Skeletal muscle tissue (tissue), 4 donors: ENCODE results near the gene PFKL. TPM values are rescaled to one million over a fixed set of nuclear protein-coding genes. Genes with fewer than 3 reads are reported as not detected.

ENCODE experiments used
- H3K27ac ChIP-seq: one replicate; pipeline ENCODE4 v1.7.0; 2013; ENCODE audit warnings: mild to moderate bottlenecking, low read depth, low read length, inconsistent platforms
- H3K27me3 ChIP-seq, 3 donors: one replicate each; pipeline ENCODE4 v1.7.0; 2013; ENCODE audit warnings: low read length in 3 of 3; ENCODE audit not compliant: control insufficient read depth in 3 of 3, insufficient read depth in 3 of 3
- H3K36me3 ChIP-seq, 3 donors: one replicate each; pipeline ENCODE4 v1.7.0; 2013; ENCODE audit warnings: low read length in 3 of 3; ENCODE audit not compliant: control insufficient read depth in 3 of 3, insufficient read depth in 3 of 3
- H3K4me1 ChIP-seq, 3 donors: one replicate each; pipeline ENCODE4 v1.7.0; 2013; ENCODE audit warnings: low read length in 3 of 3, mild to moderate bottlenecking in 3 of 3; ENCODE audit not compliant: control insufficient read depth in 3 of 3, insufficient read depth in 3 of 3
- H3K4me3 ChIP-seq, 3 donors: one replicate each; pipeline ENCODE4 v1.7.0; 2013; ENCODE audit warnings: low read length in 3 of 3
- H3K9ac ChIP-seq, 3 donors: one replicate each; pipeline ENCODE4 v1.7.0; 2013; ENCODE audit warnings: low read length in 3 of 3, mild to moderate bottlenecking in 3 of 3, moderate library complexity in 2 of 3, low read depth in 1 of 3
- H3K9me3 ChIP-seq, 3 donors: one replicate each; pipeline ENCODE4 v1.7.0; 2013; ENCODE audit warnings: low read length in 3 of 3; ENCODE audit not compliant: control insufficient read depth in 3 of 3
- total RNA-seq: library from RNA; depleted of rRNA; stranded (reverse); fragments of >200 nt; gene quantifications from one replicate; pipeline ENCODE4 v1.2.3, GENCODE V29; 2014
- donor health status: Osteomylitis.

Gene PFKL
- total RNA-seq, 1 donor from 2014 or later, result 72.0 TPM

GRCh38 chr21:44262338-44263056, 37.4 kb upstream of the PFKL start:
- Histone ChIP-seq H3K9me3 (peaks cover 0 to 2% (median 0%) of the 10 kb centered on the region in 3 donors), H3K36me3 (no peaks in the 10 kb centered on the region), H3K4me3 (no peak overlapping the region), H3K27me3 (peaks cover 2 to 13% (median 5%) of the 10 kb centered on the region in 3 donors), H3K9ac (no peak overlapping the region), H3K4me1 (no peaks in the 10 kb centered on the region), H3K27ac (no peak overlapping the region)

GRCh38 chr21:44263221-44263760, 36.6 kb upstream of the PFKL start:
- Histone ChIP-seq H3K9me3 (peaks cover 0 to 2% (median 0%) of the 10 kb centered on the region in 3 donors), H3K4me1 (no peaks in the 10 kb centered on the region), H3K27me3 (peaks cover 2 to 13% (median 5%) of the 10 kb centered on the region in 3 donors), H3K27ac (no peak overlapping the region), H3K9ac (no peak overlapping the region), H3K36me3 (no peaks in the 10 kb centered on the region), H3K4me3 (no peak overlapping the region)

- no peak overlapping the region for H3K4me3 ChIP-seq
- H3K27me3 ChIP-seq, result peaks cover 2 to 13% (median 2%) of the 10 kb centered on the region in 3 donors
- no peaks in the 10 kb centered on the region for H3K4me1 ChIP-seq
- no peak overlapping the region for H3K27ac ChIP-seq
- H3K9me3 ChIP-seq, result peaks cover 0 to 2% (median 0%) of the 10 kb centered on the region in 3 donors
- no peaks in the 10 kb centered on the region for H3K36me3 ChIP-seq
- no peak overlapping the region for H3K9ac ChIP-seq
Observed at GRCh38 chr21:44263768-44264167, 36.1 kb upstream of the PFKL start.

- Histone ChIP-seq H3K27me3 (peaks cover 0 to 7% (median 2%) of the 10 kb centered on the region in 3 donors), H3K36me3 (no peaks in the 10 kb centered on the region), H3K27ac (no peak overlapping the region), H3K9me3 (no peaks in the 10 kb centered on the region), H3K9ac (no peak overlapping the region), H3K4me1 (no peaks in the 10 kb centered on the region), H3K4me3 (no peak overlapping the region)
Observed at GRCh38 chr21:44265734-44266270, 34.1 kb upstream of the PFKL start.

- Histone ChIP-seq H3K27me3 (peaks cover 0 to 7% (median 0%) of the 10 kb centered on the region in 3 donors), H3K36me3 (no peaks in the 10 kb centered on the region), H3K4me3 (no peak overlapping the region), H3K4me1 (no peaks in the 10 kb centered on the region), H3K9ac (no peak overlapping the region), H3K9me3 (no peaks in the 10 kb centered on the region), H3K27ac (no peak overlapping the region)
Observed at GRCh38 chr21:44267655-44268142, 32.2 kb upstream of the PFKL start.

GRCh38 chr21:44269090-44269489, 30.8 kb upstream of the PFKL start:
- Histone ChIP-seq H3K9me3 (no peaks in the 10 kb centered on the region), H3K27ac (no peak overlapping the region)

GRCh38 chr21:44271558-44272283, 28.1 kb upstream of the PFKL start:
- H3K4me3 ChIP-seq, result no peak overlapping the region
- H3K9ac ChIP-seq, result no peak overlapping the region
- H3K36me3 ChIP-seq, result no peaks in the 10 kb centered on the region
- peaks cover 0 to 3% (median 0%) of the 10 kb centered on the region in 3 donors for H3K27me3 ChIP-seq
- H3K9me3 ChIP-seq, result no peaks in the 10 kb centered on the region
- H3K27ac ChIP-seq, result no peak overlapping the region
- H3K4me1 ChIP-seq, result no peaks in the 10 kb centered on the region

More at GRCh38 chr21:44269090-44269489, 30.8 kb upstream of the PFKL start:
- H3K9ac ChIP-seq, result no peak overlapping the region
- H3K4me1 ChIP-seq, result no peaks in the 10 kb centered on the region
- H3K36me3 ChIP-seq, result no peaks in the 10 kb centered on the region
- H3K4me3 ChIP-seq, result no peak overlapping the region
- peaks cover 0 to 3% (median 0%) of the 10 kb centered on the region in 3 donors for H3K27me3 ChIP-seq

GRCh38 chr21:44272284-44272858, 27.5 kb upstream of the PFKL start:
- no peak overlapping the region for H3K27ac ChIP-seq
- peaks cover 0 to 3% (median 0%) of the 10 kb centered on the region in 3 donors for H3K27me3 ChIP-seq
- H3K4me3 ChIP-seq, result no peak overlapping the region
- H3K4me1 ChIP-seq, result no peaks in the 10 kb centered on the region
- H3K9me3 ChIP-seq, result no peaks in the 10 kb centered on the region
- no peak overlapping the region for H3K9ac ChIP-seq
- H3K36me3 ChIP-seq, result no peaks in the 10 kb centered on the region

GRCh38 chr21:44273046-44273445, 26.8 kb upstream of the PFKL start:
- H3K4me1 ChIP-seq, result no peaks in the 10 kb centered on the region
- no peaks in the 10 kb centered on the region for H3K9me3 ChIP-seq
- no peak overlapping the region for H3K9ac ChIP-seq
- H3K4me3 ChIP-seq, result no peak overlapping the region
- H3K27ac ChIP-seq, result no peak overlapping the region
- no peaks in the 10 kb centered on the region for H3K36me3 ChIP-seq
- H3K27me3 ChIP-seq, result peaks cover 0 to 3% (median 0%) of the 10 kb centered on the region in 3 donors
